K562 (cell line): ENCODE data around the gene ZDHHC5. TPM values are rescaled to one million over a fixed set of nuclear protein-coding genes. Genes with fewer than 3 reads are reported as not detected.

Experiments
- EGR1 ChIP-seq: fragments of 450-650 bp; conservative IDR thresholded peaks from 2 replicates; pipeline ENCODE4 v1.6.1; 2017; ENCODE audit warnings: mild to moderate bottlenecking
- ELF4 ChIP-seq: fragments of 450-650 bp; formaldehyde crosslinking; IDR thresholded peaks from 2 replicates; pipeline ENCODE4 v1.4.0; 2022; ENCODE audit warnings: missing genetic modification characterization
- JUND ChIP-seq, 2 experiments: IDR thresholded peaks; 2 replicates in 1 of 2; 3 replicates in 1 of 2; pipeline ENCODE4 v1.6.1; 2011; ENCODE audit warnings: borderline replicate concordance in 2 of 2, low read depth in 2 of 2, low read length in 2 of 2, improper control_type of control experiment in 1 of 2, missing biosample characterization in 1 of 2, missing genetic modification characterization in 1 of 2, missing genetic modification reagents in 1 of 2
- KDM1A ChIP-seq, 2 experiments: fragments of 450-650 bp; IDR thresholded peaks; 2 replicates each; pipeline ENCODE4 v1.6.1; 2016; ENCODE audit warnings: mild to moderate bottlenecking in 2 of 2
- KLF1 ChIP-seq: fragments of 450-650 bp; IDR thresholded peaks from 2 replicates; pipeline ENCODE4 v1.6.1; 2016; ENCODE audit warnings: missing genetic modification characterization, missing compliant biosample characterization
- MAZ ChIP-seq, 2 experiments: fragments of 450-650 bp in 1 of 2; sonication (generic) in 1 of 2; formaldehyde crosslinking; IDR thresholded peaks in 1 of 2; conservative IDR thresholded peaks in 1 of 2; 2 replicates each; pipeline versions ENCODE4 v1.4.0 to v1.5.0; 2020; ENCODE audit warnings: mild to moderate bottlenecking in 1 of 2, missing genetic modification reagents in 1 of 2
- MXI1 ChIP-seq: IDR thresholded peaks from 2 replicates; pipeline ENCODE4 v1.6.1; 2011; ENCODE audit warnings: low read depth, mild to moderate bottlenecking, improper control_type of control experiment, low read length
- MYNN ChIP-seq, 2 experiments: sonication (generic); formaldehyde crosslinking in 1 of 2; IDR thresholded peaks; 2 replicates each; pipeline versions ENCODE4 v1.5.0 to v1.6.1; 2016 to 2020; ENCODE audit warnings: antibody characterized with exemption in 1 of 2, missing genetic modification reagents in 1 of 2
- POU5F1 ChIP-seq: fragments of 150-350 bp; IDR thresholded peaks from 2 replicates; pipeline ENCODE4 v1.6.1; 2014; ENCODE audit warnings: borderline replicate concordance, low read length, low read depth, mild to moderate bottlenecking; ENCODE audit not compliant: partially characterized antibody
- RCOR1 ChIP-seq, 2 experiments: IDR thresholded peaks; 2 replicates each; pipeline ENCODE4 v1.6.1; 2012; ENCODE audit warnings: low read depth in 2 of 2, low read length in 2 of 2, borderline replicate concordance in 1 of 2, improper control_type of control experiment in 1 of 2
- SMAD4 ChIP-seq: fragments of 250-450 bp; sonication (Bioruptor Pico); conservative IDR thresholded peaks from 2 replicates; pipeline ENCODE4 v1.8.0; 2021; ENCODE audit warnings: inconsistent platforms, mild to moderate bottlenecking, moderate library complexity
- TEAD2 ChIP-seq: fragments of 450-650 bp; IDR thresholded peaks from 2 replicates; pipeline ENCODE4 v1.6.1; 2016; ENCODE audit warnings: missing genetic modification characterization, control low read depth, missing compliant biosample characterization
- ZNF24 ChIP-seq: fragments of 450-650 bp; IDR thresholded peaks from 2 replicates; pipeline ENCODE4 v1.6.1; 2016
- ZNF253 ChIP-seq: fragments of 250-450 bp; sonication (Bioruptor Pico); conservative IDR thresholded peaks from 2 replicates; pipeline ENCODE4 v1.6.1; 2021; ENCODE audit warnings: mild to moderate bottlenecking
- ZNF274 ChIP-seq: IDR thresholded peaks from 2 replicates; pipeline ENCODE4 v1.6.1; 2011; ENCODE audit warnings: low read depth, mild to moderate bottlenecking, low read length, moderate library complexity, borderline replicate concordance
- ZNF384 ChIP-seq: IDR thresholded peaks from 2 replicates; pipeline ENCODE4 v1.6.1; 2012; ENCODE audit warnings: low read depth, low read length, improper control_type of control experiment
- ZNF696 ChIP-seq: fragments of 250-450 bp; sonication (Bioruptor Pico); conservative IDR thresholded peaks from 2 replicates; pipeline ENCODE4 v1.4.0; 2020; ENCODE audit warnings: mild to moderate bottlenecking, moderate library complexity
- ZNF830 ChIP-seq: fragments of 250-450 bp; sonication (Bioruptor Pico); IDR thresholded peaks from 2 replicates; pipeline ENCODE4 v1.5.0; 2021; ENCODE audit warnings: mild to moderate bottlenecking
- polyA plus RNA-seq, 8 experiments: library from polyadenylated mRNA; depleted of rRNA in 4 of 8; stranded (reverse) in 5 of 8; unstranded in 3 of 8; fragments of >200 nt; fragmentation: Nextera tagmentation in 2 of 8; fragmentation: Illumina TruSeq in 1 of 8; extraction: Ambion mirVana in 2 of 8; extraction: Trizol in 1 of 8; gene quantifications; 2 replicates each; pipeline versions ENCODE4 v1.2.1 to v1.2.3, GENCODE V29; 2011 to 2014; ENCODE audit warnings: inconsistent platforms in 1 of 8, missing spikeins in 1 of 8
- total RNA-seq, 7 experiments: library from RNA; depleted of rRNA in 6 of 7; stranded (reverse); fragments of >200 nt in 6 of 7; fragmentation: Illumina TruSeq in 2 of 7; extraction: Trizol in 2 of 7; gene quantifications; 2 replicates each; pipeline versions ENCODE4 v1.2.1 to v1.2.3, GENCODE V29; 2011 to 2021; ENCODE audit warnings: low replicate concordance in 1 of 7
- TF ChIP-seq, protein P1 (sequence below), 2 experiments: fragments of 150-350 bp in 1 of 2; IDR thresholded peaks; 2 replicates each; pipeline ENCODE4 v1.6.1; 2012 to 2016; ENCODE audit warnings: low read depth in 2 of 2, low read length in 2 of 2, mild to moderate bottlenecking in 1 of 2, moderate library complexity in 1 of 2
- TF ChIP-seq, protein P2 (sequence below): fragments of 450-650 bp; formaldehyde crosslinking; conservative IDR thresholded peaks from 2 replicates; pipeline ENCODE4 v1.4.0; 2022; ENCODE audit warnings: mild to moderate bottlenecking, missing genetic modification characterization
- TF ChIP-seq, protein P3 (sequence below): conservative IDR thresholded peaks from 2 replicates; pipeline ENCODE4 v1.6.1; 2011; ENCODE audit warnings: low read depth, mild to moderate bottlenecking, low read length; ENCODE audit not compliant: control insufficient read depth

Gene ZDHHC5
- total and polyA plus RNA-seq, 9 of the 15 experiments (the other 6 are each of a cell fraction or from before 2014, with no cell fraction given) = 3.8 to 64.2 (median 35.9) TPM

DNA sequence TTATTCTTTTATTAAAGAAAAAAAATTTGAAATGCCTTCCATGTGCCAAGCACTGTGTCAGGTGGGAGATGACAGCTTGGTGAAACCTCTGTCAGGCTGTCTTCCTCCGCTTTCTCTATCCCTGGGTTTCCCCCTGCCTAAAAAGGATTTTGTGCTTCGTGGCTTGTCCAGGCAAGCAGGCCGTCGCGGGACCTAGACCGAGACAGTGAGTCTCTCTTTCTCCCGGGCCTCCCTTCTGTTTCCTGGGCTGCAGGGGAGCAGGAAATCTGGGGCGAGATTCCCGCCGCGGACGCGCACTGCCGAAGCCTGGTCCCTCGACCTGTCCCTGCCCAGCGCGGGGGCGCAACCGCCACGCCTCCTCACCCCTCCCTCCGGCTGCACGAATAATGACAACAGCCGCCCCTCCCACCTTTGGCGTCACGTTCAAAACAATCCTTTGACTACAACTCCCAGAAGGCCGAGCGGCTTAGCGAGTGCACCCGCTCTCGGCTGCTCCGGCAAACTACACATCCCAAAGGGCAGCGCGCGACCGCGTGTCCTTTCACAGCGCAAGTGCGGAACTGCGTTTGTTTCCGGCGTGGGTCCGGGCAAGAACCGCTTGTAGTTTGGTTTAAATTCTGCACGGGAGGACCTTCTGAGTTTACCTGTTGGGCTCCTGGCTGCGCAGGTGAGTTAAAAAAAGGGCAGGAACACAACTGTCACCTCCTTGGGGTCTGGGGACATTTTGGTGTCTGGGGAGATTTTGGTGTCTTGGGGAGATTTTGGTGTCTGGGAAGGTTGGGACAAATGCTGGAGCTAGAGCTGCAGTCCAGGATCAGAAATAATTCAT lies 10.5 kb upstream of the ZDHHC5 start, which contains the start of gene CLP1 (continued):
- peak; percentile 79 for TF ChIP-seq POU5F1
- peak in 1 of 2 experiments; percentile 14; a peak in 1 of 4 replicates for TF ChIP-seq RCOR1 (IDR thresholded peaks at IDR 0.05; ENCODE audit: borderline replicate concordance in 1 of 2, low read depth in 2 of 2, low read length in 2 of 2)
- TF ChIP-seq ZNF24 = no peak
- peak; percentile 94 for TF ChIP-seq MXI1
- TF ChIP-seq ELF4 (CRISPR knock-in tag) = no peak
- no peak for TF ChIP-seq ZNF253 (CRISPR knock-in tag)
- TF ChIP-seq, protein P1, sequence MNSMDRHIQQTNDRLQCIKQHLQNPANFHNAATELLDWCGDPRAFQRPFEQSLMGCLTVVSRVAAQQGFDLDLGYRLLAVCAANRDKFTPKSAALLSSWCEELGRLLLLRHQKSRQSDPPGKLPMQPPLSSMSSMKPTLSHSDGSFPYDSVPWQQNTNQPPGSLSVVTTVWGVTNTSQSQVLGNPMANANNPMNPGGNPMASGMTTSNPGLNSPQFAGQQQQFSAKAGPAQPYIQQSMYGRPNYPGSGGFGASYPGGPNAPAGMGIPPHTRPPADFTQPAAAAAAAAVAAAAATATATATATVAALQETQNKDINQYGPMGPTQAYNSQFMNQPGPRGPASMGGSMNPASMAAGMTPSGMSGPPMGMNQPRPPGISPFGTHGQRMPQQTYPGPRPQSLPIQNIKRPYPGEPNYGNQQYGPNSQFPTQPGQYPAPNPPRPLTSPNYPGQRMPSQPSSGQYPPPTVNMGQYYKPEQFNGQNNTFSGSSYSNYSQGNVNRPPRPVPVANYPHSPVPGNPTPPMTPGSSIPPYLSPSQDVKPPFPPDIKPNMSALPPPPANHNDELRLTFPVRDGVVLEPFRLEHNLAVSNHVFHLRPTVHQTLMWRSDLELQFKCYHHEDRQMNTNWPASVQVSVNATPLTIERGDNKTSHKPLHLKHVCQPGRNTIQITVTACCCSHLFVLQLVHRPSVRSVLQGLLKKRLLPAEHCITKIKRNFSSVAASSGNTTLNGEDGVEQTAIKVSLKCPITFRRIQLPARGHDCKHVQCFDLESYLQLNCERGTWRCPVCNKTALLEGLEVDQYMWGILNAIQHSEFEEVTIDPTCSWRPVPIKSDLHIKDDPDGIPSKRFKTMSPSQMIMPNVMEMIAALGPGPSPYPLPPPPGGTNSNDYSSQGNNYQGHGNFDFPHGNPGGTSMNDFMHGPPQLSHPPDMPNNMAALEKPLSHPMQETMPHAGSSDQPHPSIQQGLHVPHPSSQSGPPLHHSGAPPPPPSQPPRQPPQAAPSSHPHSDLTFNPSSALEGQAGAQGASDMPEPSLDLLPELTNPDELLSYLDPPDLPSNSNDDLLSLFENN (IDR thresholded peaks at IDR 0.05; ENCODE audit: low read depth in 2 of 2, low read length in 2 of 2) = no peak; a peak in 1 of 4 replicates
- peak; percentile 39; the same call in 1 of the 2 replicates for TF ChIP-seq ZNF384
- TF ChIP-seq MYNN (IDR thresholded peaks at IDR 0.05) = no peak
- TF ChIP-seq MYNN (CRISPR knock-in tag; IDR thresholded peaks at IDR 0.05) = no peak
- TF ChIP-seq ZNF696 (CRISPR knock-in tag) = no peak
- no peak for TF ChIP-seq TEAD2 (tag)
- no peak for TF ChIP-seq ZNF830 (CRISPR knock-in tag)
- TF ChIP-seq, protein P2, sequence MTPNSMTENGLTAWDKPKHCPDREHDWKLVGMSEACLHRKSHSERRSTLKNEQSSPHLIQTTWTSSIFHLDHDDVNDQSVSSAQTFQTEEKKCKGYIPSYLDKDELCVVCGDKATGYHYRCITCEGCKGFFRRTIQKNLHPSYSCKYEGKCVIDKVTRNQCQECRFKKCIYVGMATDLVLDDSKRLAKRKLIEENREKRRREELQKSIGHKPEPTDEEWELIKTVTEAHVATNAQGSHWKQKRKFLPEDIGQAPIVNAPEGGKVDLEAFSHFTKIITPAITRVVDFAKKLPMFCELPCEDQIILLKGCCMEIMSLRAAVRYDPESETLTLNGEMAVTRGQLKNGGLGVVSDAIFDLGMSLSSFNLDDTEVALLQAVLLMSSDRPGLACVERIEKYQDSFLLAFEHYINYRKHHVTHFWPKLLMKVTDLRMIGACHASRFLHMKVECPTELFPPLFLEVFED (CRISPR knock-in tag) = no peak
- TF ChIP-seq JUND (IDR thresholded peaks at IDR 0.05; ENCODE audit: borderline replicate concordance, low read depth, low read length) = peak; percentile 80
- peak; percentile 77; the same call in 1 of the 3 replicates for TF ChIP-seq JUND (tag; IDR thresholded peaks at IDR 0.05; ENCODE audit: borderline replicate concordance, low read depth, low read length)
- no peak for TF ChIP-seq ZNF274
- peak; percentile 35; the same call in 1 of the 2 replicates for TF ChIP-seq SMAD4 (CRISPR knock-in tag)
- peak; percentile 93 to 96 for TF ChIP-seq MAZ (CRISPR knock-in tag; conservative IDR thresholded peaks at IDR 0.05 in 1 of 2, IDR thresholded peaks at IDR 0.05 in 1 of 2)
- TF ChIP-seq KLF1 (tag) = peak; percentile 41; the same call in 1 of the 2 replicates
- TF ChIP-seq, protein P3, sequence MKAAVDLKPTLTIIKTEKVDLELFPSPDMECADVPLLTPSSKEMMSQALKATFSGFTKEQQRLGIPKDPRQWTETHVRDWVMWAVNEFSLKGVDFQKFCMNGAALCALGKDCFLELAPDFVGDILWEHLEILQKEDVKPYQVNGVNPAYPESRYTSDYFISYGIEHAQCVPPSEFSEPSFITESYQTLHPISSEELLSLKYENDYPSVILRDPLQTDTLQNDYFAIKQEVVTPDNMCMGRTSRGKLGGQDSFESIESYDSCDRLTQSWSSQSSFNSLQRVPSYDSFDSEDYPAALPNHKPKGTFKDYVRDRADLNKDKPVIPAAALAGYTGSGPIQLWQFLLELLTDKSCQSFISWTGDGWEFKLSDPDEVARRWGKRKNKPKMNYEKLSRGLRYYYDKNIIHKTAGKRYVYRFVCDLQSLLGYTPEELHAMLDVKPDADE = peak; percentile 99
- TF ChIP-seq KDM1A (IDR thresholded peaks at IDR 0.05) = peak in 1 of 2 experiments; percentile 47; a peak in 3 of 4 replicates
- peak; percentile 99 for TF ChIP-seq EGR1
